ENCODE measurements around the gene PADI6. TPM values are rescaled to one million over a fixed set of nuclear protein-coding genes. Genes with fewer than 3 reads are reported as not detected.

The PADI6 gene
- total RNA-seq, 1 donor from 2014 or later: not detected

DNA sequence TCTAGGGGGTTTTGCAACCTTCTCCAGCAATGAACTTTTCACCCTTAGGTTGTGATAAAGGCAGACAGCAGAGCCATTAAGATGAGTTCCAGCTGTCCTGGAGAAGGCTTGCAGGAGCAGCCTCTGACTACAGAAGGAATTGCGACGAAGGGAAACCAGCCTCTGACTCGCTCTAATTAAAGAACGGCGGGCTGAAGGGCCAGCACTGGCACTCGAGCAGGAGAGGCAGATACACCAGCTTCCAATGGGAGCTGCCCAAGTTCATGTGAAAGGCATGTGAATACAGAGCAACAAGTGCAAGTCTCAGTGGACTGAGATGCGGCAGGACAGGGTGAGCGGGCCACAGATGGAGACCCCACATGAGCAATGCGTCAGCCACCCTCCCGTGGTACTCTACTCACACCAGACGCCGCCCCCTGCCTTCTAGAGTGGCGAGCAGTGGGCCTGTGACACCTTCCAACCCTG, 51.8 kb downstream of the PADI6 start:
- Mint-ChIP-seq H3K4me3 (no peak overlapping the region), H3K27ac (peak overlapping the region; percentile 15), H3K27me3 (no peaks in the 10 kb centered on the region), H3K9me3 (no peaks in the 10 kb centered on the region), H3K4me1 (ENCODE audit: unreplicated experiment) (peaks cover 37% of the 10 kb centered on the region), H3K36me3 (peaks cover 32% of the 10 kb centered on the region)
- no peak for DNase-seq (ENCODE audit: extremely low spot score, unreplicated experiment)
- TF ChIP-seq, protein P1, sequence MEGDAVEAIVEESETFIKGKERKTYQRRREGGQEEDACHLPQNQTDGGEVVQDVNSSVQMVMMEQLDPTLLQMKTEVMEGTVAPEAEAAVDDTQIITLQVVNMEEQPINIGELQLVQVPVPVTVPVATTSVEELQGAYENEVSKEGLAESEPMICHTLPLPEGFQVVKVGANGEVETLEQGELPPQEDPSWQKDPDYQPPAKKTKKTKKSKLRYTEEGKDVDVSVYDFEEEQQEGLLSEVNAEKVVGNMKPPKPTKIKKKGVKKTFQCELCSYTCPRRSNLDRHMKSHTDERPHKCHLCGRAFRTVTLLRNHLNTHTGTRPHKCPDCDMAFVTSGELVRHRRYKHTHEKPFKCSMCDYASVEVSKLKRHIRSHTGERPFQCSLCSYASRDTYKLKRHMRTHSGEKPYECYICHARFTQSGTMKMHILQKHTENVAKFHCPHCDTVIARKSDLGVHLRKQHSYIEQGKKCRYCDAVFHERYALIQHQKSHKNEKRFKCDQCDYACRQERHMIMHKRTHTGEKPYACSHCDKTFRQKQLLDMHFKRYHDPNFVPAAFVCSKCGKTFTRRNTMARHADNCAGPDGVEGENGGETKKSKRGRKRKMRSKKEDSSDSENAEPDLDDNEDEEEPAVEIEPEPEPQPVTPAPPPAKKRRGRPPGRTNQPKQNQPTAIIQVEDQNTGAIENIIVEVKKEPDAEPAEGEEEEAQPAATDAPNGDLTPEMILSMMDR (conservative IDR thresholded peaks at IDR 0.05): no peak

DNA sequence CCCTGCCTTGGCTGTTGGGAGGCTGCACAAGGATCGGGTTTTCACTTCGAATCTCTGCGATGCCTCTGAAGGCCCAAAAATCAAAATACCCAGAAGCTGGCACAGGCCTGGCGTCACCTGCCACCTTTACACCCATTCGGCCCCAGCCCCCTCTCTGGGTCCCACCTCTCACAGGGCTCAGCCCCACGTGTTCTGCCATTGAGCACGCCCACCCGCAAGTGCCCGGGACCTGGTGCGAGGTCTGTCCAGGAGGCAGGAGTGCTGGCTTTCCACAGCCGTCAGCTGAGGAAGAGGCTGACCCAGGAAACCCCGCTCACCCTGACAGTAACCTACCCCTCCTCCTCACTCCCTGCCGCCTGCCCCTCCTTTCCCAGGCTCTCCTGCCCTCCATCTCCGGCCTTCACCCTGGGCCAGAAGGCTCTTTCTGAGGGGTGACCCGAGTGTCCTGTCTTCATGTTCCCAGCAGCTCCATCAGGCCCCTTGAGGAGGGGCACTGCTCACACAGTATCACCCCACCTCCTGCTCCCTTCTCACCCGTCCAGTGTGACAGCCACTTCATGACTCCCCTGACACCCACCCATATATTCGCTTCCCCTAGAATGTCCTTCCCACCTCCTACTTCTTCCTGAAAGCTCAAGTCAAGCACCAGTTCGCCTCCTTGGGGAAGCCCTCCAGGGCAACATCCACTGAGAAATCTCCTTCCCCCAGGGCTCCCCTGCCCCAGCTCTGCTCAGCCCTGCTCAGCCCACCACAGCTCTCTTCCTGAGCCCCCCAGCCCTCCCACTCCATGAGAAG, 54.0 kb downstream of the PADI6 start:
- DNase-seq (ENCODE audit: extremely low spot score, unreplicated experiment): no peak
- Mint-ChIP-seq H3K27ac (no peak overlapping the region), H3K4me1 (ENCODE audit: unreplicated experiment) (peaks cover 24% of the 10 kb centered on the region), H3K27me3 (no peaks in the 10 kb centered on the region), H3K36me3 (peaks cover 32% of the 10 kb centered on the region), H3K9me3 (no peaks in the 10 kb centered on the region), H3K4me3 (no peak overlapping the region)
- TF ChIP-seq, protein P1 (conservative IDR thresholded peaks at IDR 0.05): no peak

DNA sequence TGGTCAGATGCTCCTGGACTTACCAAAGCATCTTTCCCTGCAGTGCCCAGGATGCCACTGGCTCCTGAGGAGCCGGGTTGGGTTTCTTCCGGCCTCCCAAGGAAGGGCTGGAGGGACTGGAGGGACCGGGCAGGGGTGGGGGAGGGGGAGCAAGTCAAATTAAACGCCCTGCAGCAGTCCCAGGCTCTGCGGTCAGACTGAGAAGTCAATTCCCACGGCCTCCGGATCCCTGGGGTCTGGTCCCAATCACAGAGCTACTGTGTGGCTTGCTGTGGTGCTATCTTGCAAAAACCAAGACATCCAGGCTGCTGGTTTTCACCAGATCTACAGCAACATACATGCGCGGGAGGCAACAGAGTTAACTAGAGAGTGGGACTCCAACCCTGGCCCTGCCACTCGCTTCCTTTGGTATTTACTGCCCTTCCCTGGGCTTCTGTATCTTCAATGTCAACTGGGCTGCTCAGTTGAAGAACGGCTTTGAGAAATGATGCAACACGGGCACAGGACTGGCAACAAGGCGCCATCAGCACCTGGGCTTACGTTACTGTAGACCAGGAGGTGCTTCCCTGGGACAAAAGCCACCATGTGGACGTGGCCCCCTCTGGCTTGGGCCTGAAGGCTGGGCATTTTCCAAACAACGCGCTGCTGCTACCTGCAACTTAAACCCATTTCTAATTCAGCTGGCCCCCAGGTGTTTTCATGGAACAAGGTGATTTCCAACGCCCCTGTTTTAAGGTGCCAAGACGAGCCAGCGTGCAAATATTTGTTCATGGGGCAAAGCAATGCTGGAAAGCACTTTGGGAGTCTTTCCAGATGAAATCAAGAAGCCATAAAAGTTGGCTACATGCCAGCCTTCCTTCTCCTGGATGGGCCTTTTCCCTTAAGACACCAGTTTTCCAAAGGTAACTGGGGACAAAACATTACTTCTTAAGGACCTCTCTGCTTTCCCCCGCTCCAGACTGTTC, 56.0 kb downstream of the PADI6 start:
- TF ChIP-seq, protein P1 (conservative IDR thresholded peaks at IDR 0.05): no peak
- DNase-seq (ENCODE audit: extremely low spot score, unreplicated experiment): no peak
- no peaks in the 10 kb centered on the region for H3K27me3 Mint-ChIP-seq
- peaks cover 32% of the 10 kb centered on the region for H3K36me3 Mint-ChIP-seq
- no peak overlapping the region for H3K4me3 Mint-ChIP-seq
- no peak overlapping the region for H3K27ac Mint-ChIP-seq
- H3K4me1 Mint-ChIP-seq (ENCODE audit: unreplicated experiment): peaks cover 23% of the 10 kb centered on the region
- no peaks in the 10 kb centered on the region for H3K9me3 Mint-ChIP-seq

DNA sequence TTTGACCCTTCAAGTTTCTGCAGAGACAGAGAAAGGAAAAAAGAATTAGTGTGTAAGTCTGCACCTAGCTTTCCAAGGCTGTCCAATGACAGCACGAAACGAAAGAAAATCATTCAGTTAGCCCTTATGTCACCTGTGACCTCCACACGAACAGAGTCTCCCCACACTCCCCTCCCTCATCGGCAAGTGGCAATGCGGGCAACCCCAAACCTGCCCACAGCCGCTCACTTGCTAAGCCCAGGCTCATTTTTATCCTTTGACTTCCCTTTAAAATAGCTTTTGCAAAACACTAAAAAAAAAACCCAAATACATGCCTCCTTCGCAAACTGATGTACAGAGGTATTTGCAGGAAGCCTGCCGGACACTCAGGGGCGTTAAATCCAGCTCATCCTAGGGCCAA, 57.2 kb downstream of the PADI6 start:
- no peaks in the 10 kb centered on the region for H3K27me3 Mint-ChIP-seq
- no peak overlapping the region for H3K4me3 Mint-ChIP-seq
- H3K36me3 Mint-ChIP-seq: peaks cover 32% of the 10 kb centered on the region
- peak overlapping the region; percentile 33 for H3K27ac Mint-ChIP-seq
- no peaks in the 10 kb centered on the region for H3K9me3 Mint-ChIP-seq
- DNase-seq (ENCODE audit: extremely low spot score, unreplicated experiment): no peak
- TF ChIP-seq, protein P1 (conservative IDR thresholded peaks at IDR 0.05): no peak
- H3K4me1 Mint-ChIP-seq (ENCODE audit: unreplicated experiment): peaks cover 11% of the 10 kb centered on the region

DNA sequence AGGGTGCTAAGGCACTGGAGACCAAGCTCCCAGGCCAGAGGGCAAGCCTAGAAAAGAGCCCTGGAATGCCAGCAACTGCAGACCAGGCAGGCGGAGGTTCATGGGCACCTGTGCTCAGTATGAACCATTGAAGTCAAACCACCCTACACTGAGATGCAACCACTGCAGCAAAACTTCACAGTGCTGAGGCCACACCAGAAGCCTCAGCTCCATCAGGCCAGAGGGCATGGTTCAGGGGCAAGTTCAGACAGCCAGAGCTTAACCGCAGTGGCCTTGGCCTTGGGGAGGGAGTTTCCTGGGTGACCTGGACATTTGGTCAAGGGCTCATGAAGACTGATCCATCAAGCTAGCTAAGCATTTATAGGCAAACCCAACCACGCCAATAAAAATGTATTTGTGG, 60.4 kb downstream of the PADI6 start:
- Mint-ChIP-seq H3K4me3 (no peak overlapping the region), H3K27ac (no peak overlapping the region), H3K36me3 (peaks cover 26% of the 10 kb centered on the region), H3K9me3 (no peaks in the 10 kb centered on the region), H3K27me3 (no peaks in the 10 kb centered on the region), H3K4me1 (ENCODE audit: unreplicated experiment) (peaks cover 26% of the 10 kb centered on the region)
- no peak for DNase-seq (ENCODE audit: extremely low spot score, unreplicated experiment)
- TF ChIP-seq, protein P1 (conservative IDR thresholded peaks at IDR 0.05): no peak
